CD4-positive, alpha-beta T cell treated with Interleukin-15 for 4 hours (primary cell): Measurements from ENCODE around the gene GH1.
A peak's percentile ranks its signal among the peaks of the same experiment; 100 is the strongest.

Experiments
- DNase-seq: peaks from one replicate; pipeline ENCODE4 v3.0.0-alpha.2; 2020; ENCODE audit warnings: low spot score

GH1 gene

GRCh38 chr17:63944736-63945499 is 26.3 kb upstream of the GH1 start:
- no peak for DNase-seq

DNA sequence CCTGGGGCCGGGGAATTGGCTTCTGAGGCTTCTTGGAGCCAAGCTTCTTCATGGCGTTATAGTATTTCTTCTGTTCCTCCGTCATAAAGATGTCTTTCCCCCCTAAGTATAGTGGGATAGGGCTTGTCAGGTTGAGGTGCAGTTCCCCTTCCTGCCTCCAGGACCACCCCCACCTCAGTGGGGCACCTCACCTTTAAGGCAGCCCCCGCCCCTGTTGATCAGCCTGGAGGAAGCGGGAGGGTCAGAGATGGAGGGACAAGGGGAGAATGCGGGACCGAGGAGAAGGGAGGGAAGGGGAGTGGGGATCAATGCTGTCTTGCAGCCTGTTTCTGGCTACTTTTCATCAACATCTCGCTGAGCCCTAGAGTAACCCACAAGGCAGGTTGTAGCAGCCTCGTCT is 25.1 kb upstream of the GH1 start:
- no peak for DNase-seq

GRCh38 chr17:63942309-63942985 is 23.8 kb upstream of the GH1 start:
- DNase-seq = no peak

GRCh38 chr17:63941751-63942150 is 23.1 kb upstream of the GH1 start:
- no peak for DNase-seq

- DNase-seq = no peak
These were observed 22.5 kb upstream of the GH1 start for GRCh38 chr17:63941162-63941561.

GRCh38 chr17:63940584-63940983 is 21.9 kb upstream of the GH1 start:
- DNase-seq = no peak

- no peak for DNase-seq
These were observed 21.2 kb upstream of the GH1 start for GRCh38 chr17:63939884-63940283.

GRCh38 chr17:63939401-63939800 is 20.8 kb upstream of the GH1 start:
- no peak for DNase-seq

DNA sequence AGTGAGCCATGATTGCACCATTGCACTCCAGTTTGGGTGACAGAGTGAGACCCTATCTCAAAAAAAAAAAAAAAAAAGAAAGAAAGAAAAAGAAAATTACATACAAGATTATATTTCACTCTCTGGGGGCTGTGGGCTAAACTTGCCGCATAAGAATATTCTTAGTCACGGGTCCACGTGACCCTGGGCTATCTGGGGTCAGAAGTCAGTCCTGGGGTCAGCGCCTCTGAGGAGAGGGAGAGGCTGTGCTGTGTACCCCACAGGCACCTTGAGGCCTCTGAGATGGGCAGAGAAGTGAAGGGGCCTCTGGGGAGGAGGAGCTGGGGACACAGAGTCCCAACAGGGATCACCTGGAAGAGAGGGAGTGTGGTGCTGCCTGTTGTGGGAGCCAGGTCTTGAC is 19.3 kb upstream of the GH1 start:
- DNase-seq = no peak

GRCh38 chr17:63937319-63937718 is 18.7 kb upstream of the GH1 start:
- DNase-seq = no peak

DNA sequence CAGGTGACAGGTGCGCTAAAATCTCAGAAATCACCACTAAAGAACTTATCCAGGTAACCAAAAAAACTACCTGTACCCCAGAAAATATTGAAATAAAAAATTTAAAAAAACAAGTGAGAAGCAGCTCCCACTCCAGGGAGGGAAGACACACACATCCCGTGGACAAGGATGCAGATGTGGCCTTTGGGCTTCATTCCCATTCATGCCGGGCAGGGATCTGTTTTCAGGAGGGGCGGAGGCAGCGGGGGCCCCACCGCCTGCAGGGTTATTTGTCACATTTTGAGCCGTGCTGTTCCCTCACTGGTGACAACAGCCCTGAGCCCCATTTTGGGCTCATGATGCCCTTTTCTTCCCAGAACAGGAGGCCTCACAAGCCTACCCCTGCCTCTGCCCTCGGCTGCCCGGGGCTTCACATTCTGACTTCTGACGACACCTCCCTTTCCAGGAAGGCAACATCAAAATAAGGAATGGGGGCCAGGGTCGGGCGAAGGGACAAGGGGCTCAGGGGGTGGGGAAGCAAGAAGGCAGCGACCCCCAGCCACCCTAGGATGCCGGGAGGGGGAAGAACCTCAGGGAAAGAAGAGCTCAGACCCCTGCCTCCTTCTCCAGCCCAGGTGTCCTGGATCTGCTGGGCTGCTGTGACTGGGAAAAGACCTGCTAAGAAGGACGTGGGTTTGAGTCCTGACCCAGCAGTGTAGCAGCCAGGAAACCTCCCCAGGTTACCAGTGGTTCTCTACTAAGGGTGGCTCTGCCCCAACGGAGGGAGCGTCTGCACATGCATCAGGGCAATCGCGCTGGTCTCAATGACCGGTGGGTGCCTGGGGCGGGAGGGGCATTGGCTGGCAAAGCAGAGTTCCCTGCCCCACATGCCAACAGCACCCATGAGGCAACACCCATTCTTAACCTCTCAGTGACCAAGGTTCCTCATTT is 15.8 kb upstream of the GH1 start:
- no peak for DNase-seq

- no peak for DNase-seq
These were observed 15.0 kb upstream of the GH1 start for GRCh38 chr17:63933598-63933997.

GRCh38 chr17:63932721-63933120 is 14.1 kb upstream of the GH1 start:
- DNase-seq = no peak

GRCh38 chr17:63931981-63932561 is 13.4 kb upstream of the GH1 start, which contains the start of gene CD79B:
Gene CD79B (minus strand): TSS chr17:63932331. CDS start chr17:63932261, 70 bp downstream.
- DNase-seq = peak; percentile 24

- peak; percentile 53 for DNase-seq
These were observed 12.4 kb upstream of the GH1 start for GRCh38 chr17:63930951-63931575.

DNA sequence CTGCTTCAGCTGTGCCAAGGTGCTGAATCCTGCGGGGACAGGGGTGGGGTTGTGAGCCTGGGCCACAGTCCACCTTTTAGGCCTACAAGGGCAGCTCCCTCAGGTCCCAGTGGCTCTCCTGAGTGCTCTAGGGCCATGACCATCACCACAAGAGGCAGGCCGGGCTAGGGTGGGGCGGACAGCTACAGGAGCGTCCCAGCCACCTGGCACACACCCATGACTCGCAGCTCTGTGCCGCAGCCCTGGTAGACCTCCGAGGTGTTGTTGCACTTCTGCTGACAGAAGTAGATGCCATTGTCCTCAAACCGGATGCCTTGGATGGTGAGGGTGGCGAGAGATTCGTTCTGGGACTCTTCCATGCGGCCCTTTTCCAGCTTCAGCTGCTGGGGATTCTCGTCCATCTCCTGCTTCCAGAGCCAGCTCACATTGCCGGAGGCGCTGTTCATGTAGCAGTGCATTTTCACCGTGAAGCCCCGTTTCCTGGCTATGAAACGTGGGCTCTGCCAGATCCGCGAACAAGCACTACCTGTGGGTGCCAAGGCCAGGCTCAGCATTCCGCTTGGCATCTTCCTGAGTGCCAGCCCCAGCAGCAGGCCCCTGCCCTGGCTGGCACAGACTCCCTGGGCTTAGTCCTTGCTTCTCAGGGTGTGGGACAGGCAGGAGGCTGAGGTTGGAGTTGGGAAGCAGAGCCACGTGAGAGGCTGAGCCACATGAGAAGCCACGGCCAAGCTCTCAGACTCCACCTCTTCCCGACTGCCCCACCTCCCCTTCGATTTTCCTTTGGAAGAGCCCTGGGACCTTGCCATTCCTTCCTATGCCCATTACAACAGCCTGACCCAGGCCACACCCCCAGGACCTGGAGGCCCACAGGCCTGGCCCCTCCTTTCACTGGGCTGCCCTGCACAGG is 11.5 kb upstream of the GH1 start:
- DNase-seq = no peak

- DNase-seq = no peak
These were observed 10.5 kb upstream of the GH1 start for GRCh38 chr17:63928966-63929695.

DNA sequence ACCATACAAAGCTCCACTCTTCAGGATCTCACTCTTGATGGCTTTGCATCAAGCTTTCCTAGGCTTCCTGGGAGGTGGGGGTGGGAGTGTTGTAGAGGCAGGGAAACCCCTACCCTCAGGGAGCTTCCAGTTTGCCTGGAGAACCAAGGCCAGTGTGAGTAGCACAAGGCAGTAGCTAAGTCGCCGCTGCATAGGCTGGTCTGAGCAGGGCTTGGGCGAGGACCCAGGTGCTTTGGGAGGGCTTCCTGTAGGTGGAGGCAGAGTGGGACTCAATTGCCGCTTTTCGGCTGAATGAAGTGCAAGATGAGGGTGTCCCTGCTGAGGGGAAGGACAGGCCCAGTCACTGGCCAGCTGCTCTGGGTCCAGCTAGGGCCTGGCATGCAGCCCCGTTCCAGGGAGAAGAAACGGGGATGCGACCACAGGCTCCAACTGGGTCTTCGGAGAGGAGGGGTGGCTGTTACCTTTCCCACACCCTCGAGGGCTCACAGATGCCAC is 9.6 kb upstream of the GH1 start:
- no peak for DNase-seq

GRCh38 chr17:63927464-63928171 is 9.0 kb upstream of the GH1 start:
- DNase-seq = no peak
